OCI-LY3 (cell line): ENCODE measurements around the gene GRIN3A.

Source experiments
- H2AFZ ChIP-seq: fragments of 200-600, 300-600 bp; shearing (Covaris generic); 2 replicates; pipeline ENCODE4 v1.6.0; 2014; ENCODE audit warnings: antibody characterized with exemption, low read depth, low read length
- H3K27ac ChIP-seq: fragments of 200-600, 300-600 bp; sonication (generic); 2 replicates; pipeline ENCODE4 v1.5.1; 2014; ENCODE audit warnings: mild to moderate bottlenecking, low read length, moderate library complexity, mixed read lengths
- H3K27me3 ChIP-seq: fragments of 200-600, 300-600 bp; sonication (generic); 2 replicates; pipeline ENCODE4 v1.6.1; 2014; ENCODE audit warnings: low read depth, low read length, mixed read lengths
- H3K36me3 ChIP-seq: fragments of 200-600, 300-600 bp; sonication (generic); replicated peaks from 2 replicates; pipeline ENCODE3; 2014; ENCODE audit warnings: low read depth, low read length, mixed read lengths
- H3K4me1 ChIP-seq: fragments of 300-600, 200-600 bp; sonication (generic); 2 replicates; pipeline ENCODE4 v1.6.1; 2014; ENCODE audit warnings: low read length, mixed read lengths
- H3K4me2 ChIP-seq: fragments of 200-600, 300-600 bp; sonication (generic); 2 replicates; pipeline ENCODE4 v1.6.1; 2014; ENCODE audit warnings: low read length, mixed read lengths
- H3K4me3 ChIP-seq: fragments of 300-600, 200-600 bp; sonication (generic); 2 replicates; pipeline ENCODE4 v1.5.1; 2014; ENCODE audit warnings: antibody characterized with exemption, mild to moderate bottlenecking, low read length, moderate library complexity
- H3K79me2 ChIP-seq: fragments of 300-600, 200-600 bp; shearing (Covaris generic); 2 replicates; pipeline ENCODE4 v1.6.1; 2014; ENCODE audit warnings: mild to moderate bottlenecking, low read length, mixed read lengths
- H3K9ac ChIP-seq: fragments of 300-600, 200-600 bp; shearing (Covaris generic); 2 replicates; pipeline ENCODE4 v1.6.0; 2014; ENCODE audit warnings: mild to moderate bottlenecking, low read length, moderate library complexity
- H3K9me3 ChIP-seq: fragments of 200-600, 300-600 bp; shearing (Covaris generic); 2 replicates; pipeline ENCODE4 v1.6.1; 2014; ENCODE audit warnings: low read length, mixed read lengths; ENCODE audit not compliant: insufficient read depth
- H4K20me1 ChIP-seq: fragments of 200-600, 300-600 bp; sonication (generic); 2 replicates; pipeline ENCODE4 v1.6.1; 2016; ENCODE audit warnings: low read length, mixed read lengths; ENCODE audit not compliant: insufficient read depth
- EZH2phosphoT487 ChIP-seq: fragments of 200-600 bp; shearing (Covaris generic); IDR thresholded peaks from 2 replicates; pipeline ENCODE4 v1.6.1; 2018; ENCODE audit warnings: antibody characterized with exemption, mixed run types, low read depth
- TF ChIP-seq, protein P1 (sequence below): fragments of 200-600, 300-600 bp; sonication (generic); IDR thresholded peaks from 2 replicates; pipeline ENCODE4 v1.5.1; 2014; ENCODE audit warnings: antibody characterized with exemption, low read length, low read depth

GRIN3A gene

GRCh38 chr9:101650142-101650541 lies 88.3 kb downstream of the GRIN3A start:
- H3K4me1 ChIP-seq, result no peaks in the 10 kb centered on the region
- H4K20me1 ChIP-seq, result no peaks in the 10 kb centered on the region
- H3K4me2 ChIP-seq, result no peak overlapping the region
- TF ChIP-seq EZH2phosphoT487, result no peak
- TF ChIP-seq, protein P1, sequence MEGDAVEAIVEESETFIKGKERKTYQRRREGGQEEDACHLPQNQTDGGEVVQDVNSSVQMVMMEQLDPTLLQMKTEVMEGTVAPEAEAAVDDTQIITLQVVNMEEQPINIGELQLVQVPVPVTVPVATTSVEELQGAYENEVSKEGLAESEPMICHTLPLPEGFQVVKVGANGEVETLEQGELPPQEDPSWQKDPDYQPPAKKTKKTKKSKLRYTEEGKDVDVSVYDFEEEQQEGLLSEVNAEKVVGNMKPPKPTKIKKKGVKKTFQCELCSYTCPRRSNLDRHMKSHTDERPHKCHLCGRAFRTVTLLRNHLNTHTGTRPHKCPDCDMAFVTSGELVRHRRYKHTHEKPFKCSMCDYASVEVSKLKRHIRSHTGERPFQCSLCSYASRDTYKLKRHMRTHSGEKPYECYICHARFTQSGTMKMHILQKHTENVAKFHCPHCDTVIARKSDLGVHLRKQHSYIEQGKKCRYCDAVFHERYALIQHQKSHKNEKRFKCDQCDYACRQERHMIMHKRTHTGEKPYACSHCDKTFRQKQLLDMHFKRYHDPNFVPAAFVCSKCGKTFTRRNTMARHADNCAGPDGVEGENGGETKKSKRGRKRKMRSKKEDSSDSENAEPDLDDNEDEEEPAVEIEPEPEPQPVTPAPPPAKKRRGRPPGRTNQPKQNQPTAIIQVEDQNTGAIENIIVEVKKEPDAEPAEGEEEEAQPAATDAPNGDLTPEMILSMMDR, result no peak
- H2AFZ ChIP-seq, result no peak overlapping the region
- H3K9ac ChIP-seq, result no peak overlapping the region
- no peaks in the 10 kb centered on the region for H3K27me3 ChIP-seq
- no peaks in the 10 kb centered on the region for H3K9me3 ChIP-seq
- no peak overlapping the region for H3K27ac ChIP-seq
- no peak overlapping the region for H3K4me3 ChIP-seq
- H3K79me2 ChIP-seq, result no peaks in the 10 kb centered on the region
- no peaks in the 10 kb centered on the region for H3K36me3 ChIP-seq

- Histone ChIP-seq H3K9me3 (no peaks in the 10 kb centered on the region), H3K9ac (no peak overlapping the region), H4K20me1 (no peaks in the 10 kb centered on the region), H3K79me2 (no peaks in the 10 kb centered on the region), H3K36me3 (no peaks in the 10 kb centered on the region), H3K27me3 (no peaks in the 10 kb centered on the region), H3K4me1 (no peaks in the 10 kb centered on the region), H3K4me3 (no peak overlapping the region), H3K27ac (no peak overlapping the region), H2AFZ (no peak overlapping the region), H3K4me2 (no peak overlapping the region)
- no peak for TF ChIP-seq EZH2phosphoT487
- TF ChIP-seq, protein P1, result no peak
Measured at GRCh38 chr9:101648493-101648892, 90.0 kb downstream of the GRIN3A start.

- Histone ChIP-seq H3K9me3 (no peaks in the 10 kb centered on the region), H3K4me3 (no peak overlapping the region), H3K4me1 (no peaks in the 10 kb centered on the region), H3K27ac (no peak overlapping the region), H3K36me3 (no peaks in the 10 kb centered on the region), H4K20me1 (no peaks in the 10 kb centered on the region), H3K9ac (no peak overlapping the region), H3K4me2 (no peak overlapping the region), H3K79me2 (no peaks in the 10 kb centered on the region), H2AFZ (no peak overlapping the region), H3K27me3 (no peaks in the 10 kb centered on the region)
- TF ChIP-seq, protein P1, result no peak
- no peak for TF ChIP-seq EZH2phosphoT487
Measured at GRCh38 chr9:101639785-101640665, 98.4 kb downstream of the GRIN3A start.

GRCh38 chr9:101639311-101639710 lies 99.1 kb downstream of the GRIN3A start:
- Histone ChIP-seq H3K4me2 (no peak overlapping the region), H3K9ac (no peak overlapping the region), H3K27ac (no peak overlapping the region), H3K4me1 (no peaks in the 10 kb centered on the region), H3K4me3 (no peak overlapping the region), H2AFZ (no peak overlapping the region), H3K36me3 (no peaks in the 10 kb centered on the region), H4K20me1 (no peaks in the 10 kb centered on the region), H3K27me3 (no peaks in the 10 kb centered on the region), H3K79me2 (no peaks in the 10 kb centered on the region), H3K9me3 (no peaks in the 10 kb centered on the region)
- TF ChIP-seq, protein P1, result no peak
- TF ChIP-seq EZH2phosphoT487, result no peak
